ENCODE measurements around the gene DSE. TPM values are rescaled to one million over a fixed set of nuclear protein-coding genes. Genes with fewer than 3 reads are reported as not detected.
A peak's percentile ranks its signal among the peaks of the same experiment; 100 is the strongest.

Gene DSE
- polyA plus RNA-seq, 5 donors: 34.1 to 54.9 (median 50.0) TPM

GRCh38 chr6:116445102-116445501 is 74.4 kb downstream of the DSE start:
- no peak for DNase-seq

GRCh38 chr6:116446399-116446798 is 75.7 kb downstream of the DSE start:
- DNase-seq: no peak

- DNase-seq: no peak
Measured at GRCh38 chr6:116447052-116447451, 76.3 kb downstream of the DSE start.

GRCh38 chr6:116447496-116448011 is 76.8 kb downstream of the DSE start:
- peak in 1 of 2 donors; percentile 31 for DNase-seq

- DNase-seq: no peak
Measured at GRCh38 chr6:116449565-116449964, 78.8 kb downstream of the DSE start.

GRCh38 chr6:116450185-116450710 is 79.5 kb downstream of the DSE start:
- no peak for DNase-seq

GRCh38 chr6:116450769-116451740 is 80.3 kb downstream of the DSE start:
- no peak for DNase-seq

- DNase-seq: no peak
Measured at GRCh38 chr6:116451916-116452315, 81.2 kb downstream of the DSE start.

- no peak for DNase-seq
Measured at GRCh38 chr6:116452531-116452930, 81.8 kb downstream of the DSE start.

- DNase-seq: no peak
Measured at GRCh38 chr6:116456106-116456505, 85.4 kb downstream of the DSE start.

- DNase-seq: no peak
Measured at GRCh38 chr6:116456927-116457326, 86.2 kb downstream of the DSE start.

- no peak for DNase-seq
Measured at GRCh38 chr6:116458264-116458663, 87.5 kb downstream of the DSE start.

GRCh38 chr6:116459927-116460326 is 89.2 kb downstream of the DSE start:
- DNase-seq: no peak

GRCh38 chr6:116461331-116461931 is 90.7 kb downstream of the DSE start, which contains the start of gene CALHM6:
CALHM6 (plus strand) TSS chr6:116461375; CDS start chr6:116461930, 555 bp downstream.
- DNase-seq: no peak

GRCh38 chr6:116461932-116462885 is 91.5 kb downstream of the DSE start:
- DNase-seq: peak; percentile 60 to 64

- peak in 1 of 2 donors; percentile 36 for DNase-seq
Measured at GRCh38 chr6:116463301-116463700, 92.6 kb downstream of the DSE start.

- no peak for DNase-seq
Measured at GRCh38 chr6:116465246-116465645, 94.5 kb downstream of the DSE start.

- no peak for DNase-seq
Measured at GRCh38 chr6:116467096-116467495, 96.3 kb downstream of the DSE start.

GRCh38 chr6:116467514-116467913 is 96.8 kb downstream of the DSE start:
- no peak for DNase-seq

GRCh38 chr6:116468293-116468692 is 97.5 kb downstream of the DSE start:
- DNase-seq: no peak

GRCh38 chr6:116471531-116471930 is 100.8 kb downstream of the DSE start:
- DNase-seq: no peak

Measured in right lung (tissue), 5 donors.